Stimulated activated CD4-positive, alpha-beta T cell treated with anti-CD3 and anti-CD28 coated beads, TNF-alpha, amount 100 ng/mL, for 24 hours (primary cell): ENCODE measurements around the gene SCN7A.
A peak's percentile ranks its signal among the peaks of the same experiment; 100 is the strongest.

Source experiments
- DNase-seq, 3 experiments: peaks; one replicate each; pipeline ENCODE4 v3.0.0-alpha.2; 2020; ENCODE audit warnings: low read depth in 3 of 3

SCN7A gene

GRCh38 chr2:166404831-166405568, 89.0 kb downstream of the SCN7A start:
- DNase-seq: no peak

- no peak for DNase-seq
These were observed 99.8 kb downstream of the SCN7A start for GRCh38 chr2:166394245-166394644.

DNA sequence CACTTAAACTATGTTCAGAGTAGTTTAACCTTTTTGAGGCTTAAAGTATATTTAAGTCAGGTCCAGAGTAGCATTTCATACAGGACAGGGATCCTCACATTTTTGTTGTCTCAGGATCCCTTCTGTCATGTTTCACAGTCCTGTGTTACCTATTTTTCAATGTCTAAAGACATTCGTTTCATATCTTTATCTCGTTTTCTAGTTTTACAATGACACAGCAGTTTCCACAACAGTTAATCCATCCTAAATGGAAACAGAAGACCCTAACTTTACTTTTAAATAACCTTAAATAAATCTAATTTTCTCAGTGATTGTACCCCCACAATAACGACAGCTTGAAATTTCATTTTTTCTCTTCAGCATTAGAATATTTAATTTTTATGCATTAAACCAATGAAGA, 101.0 kb downstream of the SCN7A start:
- no peak for DNase-seq

DNA sequence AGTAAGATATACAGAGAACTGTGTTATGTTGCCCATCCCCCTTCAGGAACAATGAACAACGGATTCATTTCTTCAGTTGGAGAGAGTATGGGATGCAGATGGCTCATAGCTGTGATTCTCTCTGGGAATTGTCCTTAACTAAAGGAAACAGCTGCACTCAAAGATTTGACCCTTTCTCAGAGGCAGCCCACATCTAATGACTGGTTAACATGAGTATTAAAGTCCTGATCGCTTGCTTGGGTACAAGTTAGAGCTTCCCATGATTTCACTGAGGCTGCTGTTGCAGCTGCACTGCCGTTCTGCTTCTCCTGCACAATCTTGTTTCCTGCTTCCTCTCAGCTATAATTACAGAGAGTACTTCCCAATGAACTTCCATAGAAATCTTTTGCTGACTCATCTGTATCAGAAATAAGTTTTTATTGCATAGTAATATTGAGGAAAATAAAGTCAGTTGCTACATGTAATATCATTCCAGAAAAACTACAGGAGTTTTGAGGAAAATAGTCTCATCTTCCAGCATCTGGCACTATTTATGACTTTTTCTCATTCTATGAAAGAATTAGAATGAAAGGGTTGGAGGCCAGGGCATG, 105.5 kb downstream of the SCN7A start:
- no peak for DNase-seq

GRCh38 chr2:166385313-166385712, 108.7 kb downstream of the SCN7A start:
- DNase-seq: no peak

DNA sequence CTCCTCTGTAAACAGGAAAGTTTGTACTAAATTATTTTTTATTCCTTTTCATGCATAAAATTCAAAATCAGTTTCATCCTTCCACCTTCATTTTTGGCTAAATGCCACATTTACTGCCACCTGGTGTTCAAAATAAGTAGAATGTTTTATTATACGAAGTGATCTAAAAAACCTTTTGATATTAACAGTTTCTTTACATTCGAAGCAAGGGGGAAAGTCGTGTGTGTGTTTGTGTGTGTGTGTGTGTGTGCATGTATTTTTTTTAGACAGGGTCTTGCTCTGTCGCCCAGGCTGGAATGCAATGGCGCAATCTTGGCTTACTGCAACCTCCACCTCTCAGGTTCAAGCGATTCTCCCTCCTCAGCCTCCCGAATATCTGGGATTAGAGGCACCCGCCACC, 109.3 kb downstream of the SCN7A start:
- no peak for DNase-seq

DNA sequence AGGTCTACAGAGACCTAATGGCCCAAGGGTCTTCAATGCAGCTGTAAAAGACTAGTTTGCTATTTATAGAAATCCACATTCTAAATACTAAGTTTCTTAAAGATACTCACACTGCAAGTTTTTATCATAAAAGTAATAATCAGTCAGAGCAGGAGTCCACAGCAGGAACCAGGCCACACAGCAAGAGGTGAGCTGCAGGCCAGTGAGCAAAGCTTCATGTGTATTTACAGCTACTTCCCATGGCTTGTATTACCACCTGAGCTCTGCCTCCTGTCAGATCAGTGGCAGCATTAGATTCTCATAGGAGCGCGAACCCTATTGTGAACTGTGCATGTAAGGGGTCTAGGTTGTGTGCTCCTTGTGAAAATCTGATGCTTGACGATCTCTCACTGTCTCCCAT, 111.6 kb downstream of the SCN7A start:
- DNase-seq: no peak

GRCh38 chr2:166380615-166381014, 113.4 kb downstream of the SCN7A start:
- no peak for DNase-seq

DNA sequence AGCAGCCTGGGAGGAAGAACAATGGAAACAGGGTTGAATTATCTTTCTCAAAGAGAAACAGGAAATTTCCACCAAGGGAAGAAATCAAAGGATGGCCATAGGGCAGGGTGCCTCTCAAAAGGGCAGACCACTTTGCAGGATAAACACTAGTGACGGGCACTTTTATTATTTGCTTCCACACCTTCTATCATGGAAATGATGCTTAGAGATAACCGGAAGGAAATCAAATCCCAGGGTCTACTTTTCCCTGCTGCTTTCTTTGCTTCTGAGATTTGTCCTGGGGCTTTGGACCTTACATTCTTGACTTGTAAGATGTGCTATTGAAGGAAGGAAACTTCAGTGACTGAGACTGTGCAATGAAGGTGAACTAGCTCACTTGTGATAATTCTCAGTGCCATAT, 117.2 kb downstream of the SCN7A start:
- no peak for DNase-seq

DNA sequence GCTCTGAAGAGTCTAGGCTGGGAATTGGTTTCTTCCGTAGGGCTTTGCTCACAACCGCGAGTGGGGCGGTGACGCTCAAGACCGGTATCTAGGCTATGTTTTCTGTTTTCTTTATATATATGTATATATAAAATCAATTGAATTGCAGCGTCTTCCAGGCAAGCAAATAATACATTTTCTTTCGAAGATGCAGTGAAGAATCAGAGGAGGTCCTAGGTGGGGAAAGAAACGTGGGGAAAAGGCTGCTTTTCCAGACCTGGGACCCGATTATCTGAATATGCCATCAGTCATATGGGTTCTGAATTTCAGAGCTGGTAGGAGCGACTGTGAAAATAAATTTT, 117.6 kb downstream of the SCN7A start:
- no peak for DNase-seq

DNA sequence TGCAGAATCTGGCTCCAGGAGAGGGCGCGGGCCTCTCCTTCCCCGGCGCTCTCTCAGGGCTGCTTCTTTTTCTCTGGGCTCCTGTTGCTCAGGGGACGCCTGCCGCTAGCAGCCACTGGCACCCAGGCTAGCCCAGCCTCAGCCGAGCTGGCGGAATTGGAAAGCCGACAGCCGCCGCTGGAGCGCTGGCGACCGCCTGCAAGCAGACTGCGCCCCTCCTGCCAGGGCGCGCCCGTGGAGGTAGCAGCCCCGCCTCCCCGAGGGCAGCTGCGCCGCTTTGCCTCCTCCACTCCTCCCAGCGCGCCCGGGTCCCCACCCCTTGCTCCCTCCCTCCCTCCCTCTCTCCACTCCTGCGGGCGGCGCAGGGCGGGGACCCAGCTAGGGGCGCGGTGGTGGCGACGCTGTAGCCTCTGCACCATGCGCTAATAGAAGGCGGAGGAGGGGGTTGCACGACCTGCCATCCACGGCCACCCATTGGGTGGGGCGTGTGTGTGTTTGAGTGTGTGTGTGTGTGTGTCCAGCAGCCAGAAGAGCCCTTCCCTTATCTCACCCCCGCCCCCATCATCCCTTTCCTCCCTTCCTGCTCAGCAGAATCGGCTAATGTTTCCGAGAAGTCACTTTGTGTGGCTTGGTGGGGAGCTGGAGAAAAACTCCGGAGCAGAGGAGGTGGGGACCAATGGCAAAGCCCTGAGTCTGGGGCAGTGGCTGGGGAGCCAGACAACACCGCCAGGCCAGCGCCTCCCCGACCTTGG, 118.1 kb downstream of the SCN7A start, which contains the start of gene SCN9A:
Gene SCN9A, minus strand, starts transcription at position 209 of the 752 bp plus-strand sequence. CDS start 64,188 bp downstream, outside the sequence.
- DNase-seq: peak in 1 of 3 experiments; percentile 18

DNA sequence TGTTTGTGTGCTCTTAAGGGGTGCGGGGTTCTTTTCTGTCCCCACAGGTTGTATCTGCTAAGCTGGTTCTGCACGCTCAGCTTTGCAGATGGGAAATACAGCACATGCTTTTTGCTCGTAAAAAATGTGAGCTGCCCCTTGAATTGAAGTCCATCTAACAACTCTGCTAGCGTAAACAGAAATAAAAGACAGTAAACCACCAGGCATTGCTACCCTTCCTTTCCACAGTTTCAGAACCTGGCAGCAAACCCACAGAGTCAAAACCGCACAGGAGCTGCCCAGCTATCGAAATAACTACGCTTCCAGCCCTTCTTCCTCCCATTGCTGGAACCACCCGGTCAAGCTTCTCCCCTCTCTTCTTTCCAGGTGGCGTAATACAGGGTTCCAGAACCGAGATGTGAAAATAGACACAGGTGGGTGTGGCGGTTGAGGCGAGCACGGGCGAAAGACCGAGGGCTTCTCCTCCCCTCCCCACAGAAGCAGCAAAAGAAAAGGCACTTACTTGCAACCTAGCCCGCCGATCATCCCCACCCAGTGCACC, 118.8 kb downstream of the SCN7A start:
- no peak for DNase-seq

DNA sequence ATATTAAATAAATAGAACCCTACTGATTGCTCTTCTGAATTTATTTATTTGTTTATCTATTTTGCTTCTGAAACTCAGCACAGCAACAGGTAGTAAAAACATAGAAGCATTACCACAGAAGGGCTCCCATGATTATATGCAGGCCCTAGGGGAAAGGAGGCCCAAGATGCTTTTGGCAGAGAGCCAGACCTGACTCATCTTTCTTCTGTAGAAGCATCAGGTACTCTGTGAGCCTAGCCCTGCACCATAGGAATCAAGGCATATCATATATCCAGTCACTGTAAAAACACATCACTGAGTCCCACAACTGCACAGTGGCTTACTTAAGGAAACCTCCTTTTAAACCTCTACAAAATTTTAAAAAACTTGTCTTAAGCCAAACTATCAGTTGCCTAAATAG, 120.1 kb downstream of the SCN7A start:
- peak in 1 of 3 experiments; percentile 2 for DNase-seq

DNA sequence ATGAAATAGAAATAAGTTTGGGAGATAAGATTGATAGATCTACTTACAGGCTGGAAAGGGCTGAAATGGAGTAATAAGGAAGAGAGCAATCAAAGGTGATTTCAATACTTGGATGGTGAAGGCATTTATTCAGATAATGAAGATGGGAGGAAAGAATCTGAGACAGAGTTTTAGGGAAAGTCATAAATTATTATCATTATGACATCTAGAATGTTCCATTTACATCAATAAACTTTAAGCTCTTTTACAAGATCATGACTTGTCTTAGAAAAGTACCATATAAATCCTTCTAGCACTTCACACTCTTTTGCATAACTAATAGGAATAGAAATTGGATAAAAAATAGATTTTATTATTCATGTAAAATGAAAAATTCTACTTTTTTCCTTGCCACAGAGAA, 120.5 kb downstream of the SCN7A start:
- DNase-seq: no peak

DNA sequence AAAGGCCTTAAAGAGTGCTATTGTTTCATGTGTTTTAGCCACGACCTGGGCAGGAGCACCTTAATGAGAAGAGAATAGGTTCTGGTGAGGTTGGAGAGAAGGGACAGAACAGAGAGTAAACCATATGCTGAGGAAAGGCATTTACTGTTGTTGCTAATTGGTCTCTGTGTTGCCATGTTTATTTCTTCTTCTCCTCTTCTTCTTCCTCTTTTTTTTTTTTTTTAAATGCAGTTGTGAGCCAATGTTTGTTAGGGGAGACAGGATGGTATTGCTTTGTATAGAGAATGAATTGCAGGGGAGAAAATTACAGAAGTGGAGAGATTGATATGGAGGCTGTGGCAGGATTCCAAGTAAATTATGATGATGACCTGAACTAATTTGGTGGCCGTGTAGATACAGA, 120.9 kb downstream of the SCN7A start:
- no peak for DNase-seq

- no peak for DNase-seq
These were observed 122.0 kb downstream of the SCN7A start for GRCh38 chr2:166372046-166372445.

- no peak for DNase-seq
These were observed 128.1 kb downstream of the SCN7A start for GRCh38 chr2:166365803-166366420.

GRCh38 chr2:166365239-166365638, 128.8 kb downstream of the SCN7A start:
- no peak for DNase-seq

DNA sequence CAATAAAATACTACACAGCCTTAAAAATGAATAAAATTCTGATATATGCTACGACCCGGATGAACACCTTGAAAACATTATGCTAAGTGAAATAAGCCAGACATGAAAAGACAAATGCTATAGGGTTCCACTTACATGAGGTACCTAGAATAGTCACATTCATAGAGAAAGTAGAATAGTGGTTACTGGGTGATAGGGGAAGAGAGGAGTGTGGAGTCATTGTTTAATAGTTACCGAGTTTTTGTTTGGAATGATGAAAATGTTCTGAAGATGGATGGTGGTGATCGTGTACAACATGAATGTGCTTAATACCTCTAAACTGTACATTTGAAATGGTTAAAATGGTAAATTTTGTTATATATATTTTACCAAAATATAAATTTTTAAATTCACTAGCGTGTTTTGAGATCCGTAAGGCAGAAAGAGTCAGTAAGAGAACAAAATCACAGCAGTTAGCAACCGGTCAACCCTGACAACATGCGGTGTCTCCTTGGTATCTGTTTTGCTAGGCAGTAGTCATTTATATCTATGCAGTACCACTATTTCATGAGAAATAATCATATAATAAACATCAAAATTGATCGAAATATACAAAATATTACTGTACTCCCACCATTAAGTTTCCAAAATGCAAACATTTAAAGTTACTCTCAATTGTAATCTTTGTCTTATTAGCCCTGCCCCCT, 129.4 kb downstream of the SCN7A start:
- no peak for DNase-seq

GRCh38 chr2:166361351-166362153, 132.5 kb downstream of the SCN7A start:
- DNase-seq: no peak

- no peak for DNase-seq
These were observed 133.1 kb downstream of the SCN7A start for GRCh38 chr2:166360906-166361305.
